Hematopoietic multipotent progenitor cell treated with erythropoietin and hydrocortisone succinate and interleukin-3 and kit ligand, for 15 days (in vitro differentiated cells): Measurements from ENCODE around the gene ATP13A5.

Source experiments
- DNase-seq: peaks from one replicate; pipeline ENCODE4 v3.0.0-alpha.2; 2015; ENCODE audit warnings: low spot score

ATP13A5 gene, protein sequence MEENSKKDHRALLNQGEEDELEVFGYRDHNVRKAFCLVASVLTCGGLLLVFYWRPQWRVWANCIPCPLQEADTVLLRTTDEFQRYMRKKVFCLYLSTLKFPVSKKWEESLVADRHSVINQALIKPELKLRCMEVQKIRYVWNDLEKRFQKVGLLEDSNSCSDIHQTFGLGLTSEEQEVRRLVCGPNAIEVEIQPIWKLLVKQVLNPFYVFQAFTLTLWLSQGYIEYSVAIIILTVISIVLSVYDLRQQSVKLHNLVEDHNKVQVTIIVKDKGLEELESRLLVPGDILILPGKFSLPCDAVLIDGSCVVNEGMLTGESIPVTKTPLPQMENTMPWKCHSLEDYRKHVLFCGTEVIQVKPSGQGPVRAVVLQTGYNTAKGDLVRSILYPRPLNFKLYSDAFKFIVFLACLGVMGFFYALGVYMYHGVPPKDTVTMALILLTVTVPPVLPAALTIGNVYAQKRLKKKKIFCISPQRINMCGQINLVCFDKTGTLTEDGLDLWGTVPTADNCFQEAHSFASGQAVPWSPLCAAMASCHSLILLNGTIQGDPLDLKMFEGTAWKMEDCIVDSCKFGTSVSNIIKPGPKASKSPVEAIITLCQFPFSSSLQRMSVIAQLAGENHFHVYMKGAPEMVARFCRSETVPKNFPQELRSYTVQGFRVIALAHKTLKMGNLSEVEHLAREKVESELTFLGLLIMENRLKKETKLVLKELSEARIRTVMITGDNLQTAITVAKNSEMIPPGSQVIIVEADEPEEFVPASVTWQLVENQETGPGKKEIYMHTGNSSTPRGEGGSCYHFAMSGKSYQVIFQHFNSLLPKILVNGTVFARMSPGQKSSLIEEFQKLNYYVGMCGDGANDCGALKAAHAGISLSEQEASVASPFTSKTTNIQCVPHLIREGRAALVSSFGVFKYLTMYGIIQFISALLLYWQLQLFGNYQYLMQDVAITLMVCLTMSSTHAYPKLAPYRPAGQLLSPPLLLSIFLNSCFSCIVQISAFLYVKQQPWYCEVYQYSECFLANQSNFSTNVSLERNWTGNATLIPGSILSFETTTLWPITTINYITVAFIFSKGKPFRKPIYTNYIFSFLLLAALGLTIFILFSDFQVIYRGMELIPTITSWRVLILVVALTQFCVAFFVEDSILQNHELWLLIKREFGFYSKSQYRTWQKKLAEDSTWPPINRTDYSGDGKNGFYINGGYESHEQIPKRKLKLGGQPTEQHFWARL

DNA sequence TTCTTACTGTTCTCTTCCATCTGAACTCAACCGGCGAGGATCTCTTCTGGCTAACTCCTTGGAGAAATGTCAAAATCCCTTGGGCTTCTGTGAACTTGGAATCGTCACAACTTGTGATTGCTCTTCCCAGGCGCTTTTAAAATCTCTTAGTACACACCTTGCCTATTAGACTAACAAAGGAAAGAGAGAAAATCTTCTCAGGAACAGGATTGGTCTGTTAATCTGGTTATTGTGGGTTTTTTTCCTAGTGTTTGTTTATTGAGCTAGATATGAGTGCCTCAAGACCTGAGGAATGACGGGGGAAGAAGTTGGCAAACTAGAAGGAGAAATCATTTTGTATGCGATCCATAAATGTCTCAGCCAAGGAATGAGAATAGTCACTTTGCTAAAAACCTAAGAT, at the start of gene ATP13A5:
ATP13A5 (minus strand) TSS at position 48 of the 400 bp plus-strand sequence; CDS start at position 20, 28 bp downstream.
- DNase-seq, result no peak

DNA sequence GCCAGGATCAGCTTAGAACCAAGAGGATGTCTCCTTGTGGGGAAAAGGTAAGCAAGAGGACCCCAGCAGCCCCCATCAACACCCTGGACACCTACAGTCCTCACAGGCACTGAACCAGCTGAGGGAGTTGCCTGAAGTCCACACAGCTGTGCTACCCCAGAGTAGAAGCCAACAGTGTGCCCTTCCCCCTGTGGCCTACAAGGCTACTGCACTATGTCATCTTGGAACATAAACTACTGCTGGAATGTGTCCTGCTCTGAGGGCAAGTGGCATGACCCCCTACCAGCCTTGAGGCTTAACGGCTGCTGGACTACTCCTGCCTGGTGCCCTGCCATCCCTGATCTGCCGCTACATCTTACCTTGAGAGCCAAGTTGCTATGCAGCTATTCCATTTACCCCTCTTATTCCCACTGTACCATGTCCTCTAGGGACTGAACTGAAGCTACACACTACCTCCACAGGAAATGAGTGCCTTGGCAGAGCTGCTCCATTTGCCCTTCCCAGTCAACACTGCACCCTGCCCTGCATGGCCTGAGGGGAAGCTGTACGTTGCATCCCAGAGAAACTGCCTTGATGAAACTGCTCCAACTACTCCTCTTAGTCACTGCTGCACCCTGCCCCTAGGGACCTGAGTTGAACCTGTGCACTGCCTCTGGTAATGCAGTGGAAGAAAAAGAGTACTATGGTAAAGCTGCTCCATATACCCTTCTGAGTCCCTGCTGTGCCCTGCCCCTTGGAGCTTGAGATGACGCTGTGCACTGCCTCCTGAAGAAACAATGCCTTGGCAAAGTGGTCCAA, 40.2 kb upstream of the ATP13A5 start:
- no peak for DNase-seq

DNA sequence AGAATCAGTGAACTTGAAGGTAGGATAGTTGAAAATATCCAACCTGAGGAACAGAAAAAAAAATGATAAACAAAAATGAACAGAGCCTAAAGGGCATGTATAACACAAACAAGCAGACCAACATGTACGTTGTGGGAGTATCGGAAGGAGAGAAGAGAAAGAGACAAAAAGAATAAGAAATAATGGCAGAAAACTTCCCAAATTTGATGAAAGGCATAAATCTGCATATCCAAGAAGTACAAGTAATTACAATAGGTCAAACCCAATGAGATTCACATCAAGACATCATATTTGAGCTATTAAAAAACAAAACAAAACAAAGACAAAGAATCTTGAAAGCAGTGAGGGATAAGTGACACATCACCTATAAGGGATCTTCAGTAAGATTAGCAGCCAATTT, 38.1 kb upstream of the ATP13A5 start:
- DNase-seq, result no peak

DNA sequence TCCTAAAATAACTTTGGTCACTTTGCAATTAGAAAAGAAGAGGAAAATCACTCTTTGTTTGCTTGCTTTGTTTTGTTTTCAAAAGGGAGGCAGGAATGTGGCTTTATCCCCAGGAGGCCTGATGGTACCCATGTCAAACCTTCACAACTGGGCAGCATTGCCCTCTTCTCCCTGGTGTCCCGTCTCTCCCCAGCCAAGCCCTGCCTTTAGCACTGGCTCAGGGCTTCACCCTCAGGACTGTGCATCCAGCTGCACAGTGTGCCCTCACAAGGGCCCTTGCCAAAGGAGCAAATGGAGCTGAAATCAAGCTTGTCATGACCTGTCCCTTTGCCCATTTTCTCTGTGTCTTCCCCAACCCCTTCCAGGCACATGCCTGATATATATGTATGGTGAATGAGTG, 29.1 kb upstream of the ATP13A5 start:
- no peak for DNase-seq

DNA sequence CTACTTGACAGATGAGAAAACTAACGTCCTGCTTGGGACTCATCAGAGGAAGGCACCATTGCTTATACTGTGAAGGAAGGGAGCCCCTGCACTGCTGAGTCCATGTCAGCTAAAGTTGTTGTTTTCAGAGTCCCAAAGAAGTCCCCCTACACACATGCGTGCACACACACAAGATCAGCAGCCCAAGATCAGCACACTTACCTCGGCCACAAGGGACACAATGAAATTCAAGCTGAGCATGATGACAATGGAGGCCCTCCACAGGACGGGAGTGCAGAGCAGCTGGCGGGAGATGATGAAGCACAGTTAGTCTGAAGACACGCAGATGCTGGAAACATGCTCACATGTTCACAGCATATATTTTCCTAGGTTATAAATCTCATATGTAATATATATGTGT, 28.6 kb upstream of the ATP13A5 start:
- no peak for DNase-seq

DNA sequence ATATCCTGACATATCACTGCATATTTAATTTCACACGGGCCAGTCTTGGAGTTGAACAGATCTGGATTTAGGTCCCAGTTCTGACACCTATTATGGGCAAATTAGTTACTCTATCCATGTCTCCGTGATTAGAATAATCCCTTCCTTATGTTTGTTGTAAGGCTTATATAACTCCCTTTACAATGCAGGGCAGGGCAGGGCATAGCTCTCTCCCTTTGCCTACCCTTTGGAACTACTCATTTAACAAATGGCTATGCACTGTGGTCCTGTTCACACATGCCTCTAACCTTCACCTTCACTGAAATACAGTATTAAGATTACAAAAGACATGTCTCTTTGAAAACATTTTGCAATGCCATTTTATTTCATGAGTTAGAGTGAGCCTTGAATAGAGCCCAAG, 24.8 kb upstream of the ATP13A5 start:
- DNase-seq, result no peak

DNA sequence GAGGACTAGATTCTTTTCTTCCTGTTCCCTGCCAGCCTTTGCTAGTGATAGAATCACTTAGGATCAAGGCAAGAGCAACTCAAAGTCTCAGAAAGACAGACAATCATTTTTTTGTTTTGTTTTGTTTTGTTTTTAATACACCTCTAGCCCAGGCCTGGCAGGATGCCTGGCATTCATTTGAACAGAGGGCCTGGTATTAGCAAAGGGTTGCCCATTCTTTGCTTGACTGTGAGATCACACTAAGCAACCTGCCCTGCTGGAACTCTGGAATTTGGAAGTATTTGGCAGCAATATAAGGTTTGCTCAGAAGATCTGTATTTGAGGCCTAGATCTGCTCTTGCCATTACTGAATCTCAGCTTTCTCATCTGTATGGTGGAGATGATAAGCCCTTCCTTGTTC, 21.8 kb upstream of the ATP13A5 start:
- DNase-seq, result no peak

DNA sequence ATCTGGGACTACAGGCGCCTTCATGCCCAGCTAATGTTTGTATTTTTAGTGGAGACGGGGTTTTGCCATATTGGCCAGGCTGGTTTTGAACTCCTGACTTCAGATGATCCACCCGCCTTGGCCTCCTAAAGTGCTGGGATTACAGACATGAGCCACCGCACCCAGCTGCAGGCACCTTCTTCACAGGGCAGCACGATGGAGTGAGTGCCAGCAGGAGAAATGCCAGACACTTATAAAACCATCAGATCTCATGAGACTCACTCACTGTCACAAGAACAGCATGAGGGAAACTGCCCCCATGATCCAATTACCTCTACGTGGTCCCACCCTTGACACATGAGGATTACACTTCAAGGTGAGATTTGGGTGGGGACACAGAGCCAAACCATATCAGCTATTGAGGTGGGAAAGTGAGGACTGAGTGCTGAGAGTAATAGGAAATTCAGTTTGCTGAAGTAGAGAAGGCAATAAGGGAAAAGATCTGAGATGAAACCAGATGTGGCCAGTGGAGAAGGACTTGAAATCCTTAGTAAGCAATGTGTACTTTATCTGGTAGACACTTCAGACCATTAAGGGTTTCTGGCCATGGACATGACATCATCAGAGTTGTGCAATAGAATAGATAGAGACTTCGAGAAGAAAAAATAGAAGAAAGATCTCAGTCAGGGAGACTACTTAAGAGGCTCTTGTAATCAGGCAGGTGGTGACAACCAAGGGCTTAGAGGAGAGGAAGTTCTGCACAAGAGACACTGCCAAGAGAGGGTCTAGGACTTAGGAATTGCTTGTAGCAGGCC, 18.1 kb upstream of the ATP13A5 start:
- no peak for DNase-seq

DNA sequence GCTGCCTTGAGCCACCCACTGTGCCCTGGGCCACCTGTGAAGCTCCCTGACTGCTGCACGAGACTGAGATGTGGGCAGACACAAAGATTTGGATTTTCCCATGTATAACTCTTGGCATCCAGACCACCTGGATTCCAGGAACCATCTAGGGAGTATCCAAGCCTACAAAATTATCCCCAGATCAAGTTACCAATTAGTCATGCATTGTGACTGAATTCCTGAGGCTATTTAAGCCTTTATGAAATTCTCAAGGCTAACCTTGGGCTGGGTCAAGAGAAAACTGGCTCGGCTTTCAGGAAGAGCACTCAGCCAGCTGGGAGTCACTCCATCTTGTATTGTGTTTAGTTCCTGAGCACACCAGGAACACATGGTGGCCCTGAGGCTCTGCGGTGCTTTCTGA, 13.3 kb upstream of the ATP13A5 start:
- no peak for DNase-seq

DNA sequence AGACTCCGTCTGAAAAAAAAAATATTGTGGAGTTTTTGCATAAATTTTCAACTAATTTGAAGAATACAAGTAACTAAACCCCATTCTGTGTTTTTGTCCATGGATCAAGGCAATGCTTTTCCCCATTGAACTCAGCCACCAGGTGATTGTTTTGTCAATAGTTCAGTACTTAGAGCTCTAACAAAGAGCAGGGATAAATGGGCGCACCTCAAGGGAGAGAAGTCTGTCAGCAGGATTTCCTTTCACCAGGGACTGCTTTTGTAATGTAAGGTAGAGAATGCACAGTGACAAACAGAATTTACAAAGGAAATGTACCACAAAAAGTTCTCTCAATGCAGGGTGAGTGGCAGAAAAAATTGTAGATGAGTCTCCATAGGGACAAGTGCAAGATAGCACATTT, 10.8 kb upstream of the ATP13A5 start:
- DNase-seq, result no peak

DNA sequence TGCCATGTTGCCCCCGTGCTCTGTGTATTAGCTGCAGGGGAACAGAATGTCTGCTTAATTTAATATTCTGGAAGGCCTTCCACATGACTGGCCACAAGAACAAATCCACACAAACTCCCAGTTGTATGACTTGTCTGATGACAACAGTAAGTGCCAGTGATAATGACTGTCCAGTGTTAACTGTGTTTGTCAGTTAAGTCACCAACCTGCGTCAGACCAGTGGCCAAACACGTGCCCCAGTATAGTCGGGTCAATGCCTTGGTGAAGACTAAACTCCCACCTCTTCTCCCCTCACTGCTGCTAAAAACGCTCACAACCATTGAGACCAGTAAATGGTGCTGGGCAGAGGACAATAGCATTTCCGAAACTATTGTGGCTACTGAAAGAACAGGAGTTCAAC, 9.8 kb upstream of the ATP13A5 start:
- no peak for DNase-seq

DNA sequence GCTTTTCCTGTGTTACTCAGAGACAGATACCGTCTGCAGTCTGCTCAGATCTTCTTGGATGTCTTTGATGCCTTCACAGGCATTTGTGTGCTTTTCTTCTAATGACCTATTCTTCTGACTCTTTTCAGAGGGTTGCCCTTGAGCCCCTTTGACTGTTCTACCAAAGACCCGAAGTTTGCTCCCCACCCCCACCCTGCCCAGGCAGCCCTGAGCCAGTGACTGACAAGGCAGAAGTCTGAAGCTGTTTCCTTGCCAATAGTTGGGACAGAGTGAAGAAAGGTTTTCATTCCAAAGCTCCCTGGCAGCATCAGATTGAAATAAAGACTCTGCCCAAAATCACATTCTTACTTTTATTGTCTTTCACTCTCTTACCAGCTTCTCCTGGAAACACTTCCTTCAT, 9.0 kb upstream of the ATP13A5 start:
- DNase-seq, result no peak

DNA sequence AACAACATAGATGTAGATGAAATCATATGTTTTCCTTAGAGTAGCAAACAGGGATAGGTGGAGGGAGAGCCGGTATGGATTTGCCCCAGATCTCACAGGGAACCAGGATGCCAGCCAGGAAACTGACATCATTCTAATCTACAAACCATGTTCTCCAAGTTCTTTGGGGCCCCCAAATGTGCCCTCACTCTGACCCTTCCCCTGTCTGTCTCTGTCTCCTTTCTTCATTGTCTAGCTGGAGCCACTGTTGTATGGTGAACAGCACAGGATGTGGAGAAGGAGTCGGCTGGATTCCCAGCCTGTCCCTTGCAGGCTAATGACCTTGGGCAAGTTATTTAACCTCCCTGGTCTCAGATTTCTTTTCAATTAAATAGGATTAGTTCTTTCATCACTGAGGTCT, 962 bp downstream of the ATP13A5 start:
- no peak for DNase-seq

DNA sequence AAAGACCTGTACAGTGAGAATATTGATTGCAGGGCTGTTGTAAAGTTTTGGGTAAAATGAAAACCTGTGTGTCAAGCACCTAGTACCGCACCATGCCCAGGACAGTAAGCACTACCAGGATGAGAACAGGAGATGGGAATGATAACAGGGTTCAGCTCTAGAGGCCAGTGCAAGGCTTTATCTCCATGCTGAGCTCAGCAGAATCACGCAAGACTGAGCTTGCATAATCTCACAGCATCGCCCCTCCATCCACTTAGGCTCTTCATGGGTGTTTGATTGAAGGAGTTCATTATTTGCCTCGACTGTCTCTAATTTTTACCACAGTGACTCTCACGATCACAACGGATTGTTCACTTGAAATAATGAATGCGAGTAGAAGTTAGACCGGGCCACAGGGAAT, 2.9 kb downstream of the ATP13A5 start:
- no peak for DNase-seq

DNA sequence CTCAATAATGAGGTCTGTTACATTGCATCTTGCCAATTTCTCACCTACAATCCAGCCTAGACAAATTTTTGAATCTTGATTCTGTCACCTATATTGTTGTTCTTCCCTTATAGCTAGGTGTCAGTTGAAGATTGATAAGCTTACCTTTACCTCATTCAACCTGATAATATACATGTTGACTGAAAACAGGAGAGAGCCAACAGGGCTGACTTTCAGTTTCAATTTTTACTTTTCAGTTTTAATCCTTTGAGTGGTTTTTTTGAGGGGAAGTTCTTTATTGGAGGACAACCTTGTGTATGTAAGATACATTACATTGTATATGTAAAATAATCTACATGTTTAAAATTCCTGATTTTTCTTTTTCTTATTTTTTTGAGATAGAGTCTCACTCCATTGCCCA, 5.8 kb downstream of the ATP13A5 start:
- no peak for DNase-seq

DNA sequence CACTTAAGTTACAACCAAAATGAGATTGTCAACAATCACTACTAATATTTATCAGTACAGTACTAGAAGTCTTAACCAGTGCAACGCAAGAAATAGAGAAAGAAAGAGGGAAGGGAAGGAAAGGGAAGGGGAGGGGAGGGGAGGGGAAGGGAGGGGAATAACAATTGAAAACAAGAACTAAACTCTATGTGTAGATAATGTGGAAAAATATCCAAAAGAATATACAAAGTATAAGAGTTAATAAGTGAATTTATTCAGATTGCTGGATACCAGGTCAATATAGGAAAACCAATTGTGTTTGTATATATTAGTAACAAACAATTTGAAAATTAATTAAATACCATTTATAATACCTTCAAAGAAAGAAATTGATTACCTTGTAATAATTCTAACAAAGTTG, 10.7 kb downstream of the ATP13A5 start:
- DNase-seq, result no peak

DNA sequence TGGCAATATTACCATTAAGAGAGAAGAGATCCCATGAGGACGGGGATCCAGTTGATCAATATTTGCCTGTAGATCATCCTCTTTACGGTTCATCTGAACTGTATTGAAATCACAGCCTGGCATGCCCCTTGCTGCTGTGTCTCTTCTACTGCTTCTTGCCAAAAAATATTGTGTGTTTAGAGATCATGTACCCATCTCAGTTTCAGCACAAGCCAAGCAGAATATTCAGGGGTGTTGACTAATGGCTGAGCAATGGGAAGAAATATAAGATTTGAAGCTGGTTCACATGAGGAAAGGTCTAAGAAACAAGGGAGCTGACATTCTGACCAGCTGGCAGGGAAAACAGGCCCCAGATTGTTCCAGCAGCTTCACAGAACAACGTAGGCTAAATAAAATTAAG, 21.3 kb downstream of the ATP13A5 start:
- DNase-seq, result no peak

DNA sequence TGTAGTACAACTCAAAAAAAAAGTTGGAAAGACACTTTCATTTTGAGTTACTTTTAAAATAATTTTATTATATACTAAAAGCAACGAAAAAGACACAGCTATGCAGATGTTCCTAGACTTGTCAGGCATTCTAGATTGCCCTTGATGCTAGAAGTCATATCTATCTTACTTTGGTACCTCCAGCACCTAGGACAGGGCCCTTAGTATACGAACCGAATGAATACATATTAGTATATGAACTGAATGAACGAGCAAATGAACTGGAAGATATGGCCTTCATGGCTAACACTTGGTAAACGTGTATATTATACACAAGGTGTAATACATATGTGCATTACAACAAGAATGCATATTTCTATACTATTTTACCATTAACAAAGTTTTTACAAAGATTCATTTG, 24.1 kb downstream of the ATP13A5 start:
- DNase-seq, result no peak

DNA sequence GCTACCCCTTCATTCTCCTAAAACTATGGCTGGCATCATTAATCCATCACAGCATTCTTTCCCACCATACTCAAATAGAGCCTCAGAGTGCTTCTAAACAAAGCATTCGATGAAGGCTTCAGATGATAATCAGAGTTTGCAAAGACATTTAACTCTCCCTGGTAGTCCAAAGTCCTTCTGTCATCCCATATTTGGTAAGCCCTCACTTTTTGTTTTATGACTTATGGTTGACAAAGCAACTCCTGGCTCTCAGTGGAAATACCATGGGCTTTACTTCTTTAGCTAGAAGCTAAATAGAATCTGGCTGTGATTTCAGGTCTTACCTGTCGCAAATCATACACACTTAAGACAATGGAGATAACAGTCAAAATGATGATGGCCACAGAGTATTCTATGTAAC, 27.8 kb downstream of the ATP13A5 start:
- no peak for DNase-seq

DNA sequence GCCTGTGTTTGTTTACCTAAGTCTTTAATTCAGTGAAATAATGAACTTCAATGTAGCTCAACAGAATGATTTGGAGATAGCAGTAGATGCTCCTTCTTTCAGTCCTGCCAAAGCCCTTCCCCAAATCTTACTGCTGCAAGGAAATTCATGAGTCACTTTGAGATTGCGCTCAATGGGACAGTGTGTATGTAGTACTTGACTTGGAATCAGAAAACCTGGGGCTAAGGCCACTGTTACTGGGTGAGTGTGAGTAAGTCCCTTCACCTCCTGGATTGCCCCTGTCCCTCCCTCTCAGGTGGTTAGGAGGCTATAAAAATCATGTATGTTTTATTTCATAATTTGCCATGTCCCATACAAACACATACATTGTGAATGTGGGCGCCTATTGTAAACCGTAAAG, 29.9 kb downstream of the ATP13A5 start:
- no peak for DNase-seq
